ENCODE results near the gene CXCL13. TPM values are rescaled to one million over a fixed set of nuclear protein-coding genes. Genes with fewer than 3 reads are reported as not detected.
"Not testable (repeated sequence)": the region's sequence is repeated elsewhere in the genome, so short reads cannot be mapped to it uniquely, and the experiment has no call there.

The CXCL13 gene
- total RNA-seq, 1 donor from 2014 or later = not detected

DNA sequence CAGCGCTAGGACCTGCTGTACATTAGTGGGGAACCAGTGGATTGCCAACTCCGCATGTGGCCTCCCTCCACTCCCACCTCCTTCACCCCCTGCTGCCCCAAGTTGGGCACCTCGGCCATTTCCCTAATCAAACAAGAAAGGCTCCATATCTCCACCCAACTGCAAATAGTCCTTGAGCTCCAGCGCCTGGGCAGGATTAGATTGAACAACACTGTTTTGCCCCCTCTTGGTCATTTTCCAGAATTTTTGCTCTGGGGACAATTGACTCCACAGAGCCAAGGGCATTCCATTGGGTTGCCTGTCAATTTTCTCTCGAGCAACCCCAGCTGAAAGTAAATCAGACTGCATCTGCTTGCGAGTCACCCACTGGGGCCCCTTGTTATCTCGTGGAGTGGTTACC lies 29.6 kb downstream of the CXCL13 start:
- no peak overlapping the region for H3K4me3 ChIP-seq (ENCODE audit: low read depth, low read length)
- no peak for DNase-seq (ENCODE audit: low read depth)
- TF ChIP-seq, protein P1, sequence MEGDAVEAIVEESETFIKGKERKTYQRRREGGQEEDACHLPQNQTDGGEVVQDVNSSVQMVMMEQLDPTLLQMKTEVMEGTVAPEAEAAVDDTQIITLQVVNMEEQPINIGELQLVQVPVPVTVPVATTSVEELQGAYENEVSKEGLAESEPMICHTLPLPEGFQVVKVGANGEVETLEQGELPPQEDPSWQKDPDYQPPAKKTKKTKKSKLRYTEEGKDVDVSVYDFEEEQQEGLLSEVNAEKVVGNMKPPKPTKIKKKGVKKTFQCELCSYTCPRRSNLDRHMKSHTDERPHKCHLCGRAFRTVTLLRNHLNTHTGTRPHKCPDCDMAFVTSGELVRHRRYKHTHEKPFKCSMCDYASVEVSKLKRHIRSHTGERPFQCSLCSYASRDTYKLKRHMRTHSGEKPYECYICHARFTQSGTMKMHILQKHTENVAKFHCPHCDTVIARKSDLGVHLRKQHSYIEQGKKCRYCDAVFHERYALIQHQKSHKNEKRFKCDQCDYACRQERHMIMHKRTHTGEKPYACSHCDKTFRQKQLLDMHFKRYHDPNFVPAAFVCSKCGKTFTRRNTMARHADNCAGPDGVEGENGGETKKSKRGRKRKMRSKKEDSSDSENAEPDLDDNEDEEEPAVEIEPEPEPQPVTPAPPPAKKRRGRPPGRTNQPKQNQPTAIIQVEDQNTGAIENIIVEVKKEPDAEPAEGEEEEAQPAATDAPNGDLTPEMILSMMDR (conservative IDR thresholded peaks at IDR 0.05; ENCODE audit: low read depth, low read length) = no peak

DNA sequence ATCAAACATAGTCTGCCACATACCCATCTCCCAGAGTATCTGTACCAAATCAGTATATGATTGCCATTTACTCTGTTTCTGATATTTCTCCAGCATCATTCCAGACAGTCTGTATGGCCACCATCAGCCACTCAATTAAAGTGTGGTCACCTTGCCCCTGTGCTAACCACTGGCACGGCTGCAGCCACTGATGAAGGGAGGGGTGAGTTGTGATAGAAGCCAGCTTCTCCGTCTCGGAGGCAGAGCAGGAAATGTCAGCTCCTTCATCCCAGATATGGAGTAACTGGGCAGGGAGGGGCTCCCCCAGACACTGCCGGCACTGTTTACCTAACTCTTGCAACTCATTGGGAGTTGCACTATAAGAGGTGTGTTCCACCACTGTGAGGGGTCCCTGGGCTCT lies 30.3 kb downstream of the CXCL13 start:
- no peak overlapping the region for H3K4me3 ChIP-seq (ENCODE audit: low read depth, low read length)
- DNase-seq (ENCODE audit: low read depth) = no peak
- TF ChIP-seq, protein P1 (conservative IDR thresholded peaks at IDR 0.05; ENCODE audit: low read depth, low read length) = no peak

DNA sequence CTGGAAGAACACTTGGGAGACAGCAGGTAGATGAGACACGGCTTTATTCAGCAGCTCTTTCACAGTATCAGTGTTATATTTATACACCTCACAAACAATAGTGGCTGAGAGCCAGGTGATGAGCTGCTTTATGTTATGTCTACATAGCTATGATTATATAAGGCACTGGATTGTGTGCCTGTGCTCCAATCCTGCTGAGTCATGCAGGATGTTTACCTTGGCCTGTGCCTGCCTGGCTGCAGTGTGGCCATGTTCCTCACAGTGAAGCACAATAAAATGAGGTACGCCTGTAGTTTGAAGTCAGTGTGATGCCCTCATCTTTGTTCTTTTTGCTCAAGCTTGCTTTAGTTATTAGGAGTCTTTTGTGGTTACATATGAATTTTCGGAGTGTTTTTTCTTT lies 31.3 kb downstream of the CXCL13 start:
- TF ChIP-seq, protein P1 (conservative IDR thresholded peaks at IDR 0.05; ENCODE audit: low read depth, low read length) = no peak
- DNase-seq (ENCODE audit: low read depth) = no peak
- no peak overlapping the region for H3K4me3 ChIP-seq (ENCODE audit: low read depth, low read length)

DNA sequence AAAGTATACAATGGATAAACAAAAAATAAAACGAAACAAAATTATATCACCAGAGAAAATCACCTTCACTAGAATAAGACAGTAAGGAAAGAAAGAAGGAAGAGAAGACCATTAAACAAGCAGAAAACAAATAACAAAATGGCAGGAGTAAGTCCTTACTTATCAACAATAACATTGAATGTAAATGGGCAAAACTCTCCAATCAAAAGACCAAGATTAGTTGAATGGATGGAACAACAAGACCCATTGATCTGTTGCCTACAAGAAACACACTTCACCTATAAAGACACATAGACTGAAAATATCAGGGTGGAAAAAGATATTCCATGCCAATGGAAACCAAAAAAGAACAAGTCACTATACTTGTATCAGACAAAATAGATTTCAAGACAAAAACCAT lies 38.4 kb downstream of the CXCL13 start:
- not testable (repeated sequence) for H3K4me3 ChIP-seq (ENCODE audit: low read depth, low read length); DNase-seq (ENCODE audit: low read depth)

DNA sequence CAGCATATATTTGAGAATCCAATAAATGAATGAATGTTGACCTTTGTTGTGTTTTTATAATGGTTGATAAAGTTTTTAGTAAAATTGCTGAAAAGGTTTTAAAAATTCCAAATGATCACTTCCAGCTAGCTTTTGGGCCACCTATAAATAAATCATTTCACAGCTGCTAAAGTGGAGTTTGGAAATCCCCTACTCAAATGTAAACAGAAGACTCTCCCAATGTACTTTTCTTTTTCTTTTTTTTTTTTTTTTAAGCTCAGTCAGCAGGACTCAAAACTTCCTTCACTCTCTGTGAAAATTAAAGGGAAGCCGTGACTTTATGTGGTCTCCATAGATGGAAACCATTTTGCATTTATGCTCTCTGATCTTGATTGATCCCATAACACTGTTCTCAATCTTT lies 45.2 kb downstream of the CXCL13 start:
- no peak for DNase-seq (ENCODE audit: low read depth)
- TF ChIP-seq, protein P1 (conservative IDR thresholded peaks at IDR 0.05; ENCODE audit: low read depth, low read length) = no peak

DNA sequence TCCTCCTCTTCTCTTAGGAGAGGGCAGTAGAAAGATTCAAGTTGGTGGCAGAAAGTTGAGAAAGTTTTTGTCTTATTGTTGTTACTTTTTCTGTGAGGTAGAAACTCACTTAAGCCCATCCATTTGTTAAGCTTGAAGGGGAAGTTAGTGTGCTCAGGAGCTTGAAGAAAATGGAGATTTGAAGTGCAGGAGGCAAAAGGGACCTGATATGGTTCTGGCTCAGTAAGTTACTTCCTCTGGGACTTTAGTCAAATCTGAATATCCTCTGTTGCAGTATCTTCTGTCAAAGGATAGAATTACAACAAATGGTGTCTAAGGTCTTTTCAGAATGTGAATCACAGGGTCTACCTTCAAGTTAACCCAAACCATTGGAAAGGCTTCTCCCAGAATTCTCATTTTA lies 46.2 kb downstream of the CXCL13 start:
- no peak for DNase-seq (ENCODE audit: low read depth)
- no peak overlapping the region for H3K4me3 ChIP-seq (ENCODE audit: low read depth, low read length)
- TF ChIP-seq, protein P1 (conservative IDR thresholded peaks at IDR 0.05; ENCODE audit: low read depth, low read length) = no peak

More for the DNA sequence above, 45.2 kb downstream of the CXCL13 start:
- H3K4me3 ChIP-seq (ENCODE audit: low read depth, low read length) = no peak overlapping the region

DNA sequence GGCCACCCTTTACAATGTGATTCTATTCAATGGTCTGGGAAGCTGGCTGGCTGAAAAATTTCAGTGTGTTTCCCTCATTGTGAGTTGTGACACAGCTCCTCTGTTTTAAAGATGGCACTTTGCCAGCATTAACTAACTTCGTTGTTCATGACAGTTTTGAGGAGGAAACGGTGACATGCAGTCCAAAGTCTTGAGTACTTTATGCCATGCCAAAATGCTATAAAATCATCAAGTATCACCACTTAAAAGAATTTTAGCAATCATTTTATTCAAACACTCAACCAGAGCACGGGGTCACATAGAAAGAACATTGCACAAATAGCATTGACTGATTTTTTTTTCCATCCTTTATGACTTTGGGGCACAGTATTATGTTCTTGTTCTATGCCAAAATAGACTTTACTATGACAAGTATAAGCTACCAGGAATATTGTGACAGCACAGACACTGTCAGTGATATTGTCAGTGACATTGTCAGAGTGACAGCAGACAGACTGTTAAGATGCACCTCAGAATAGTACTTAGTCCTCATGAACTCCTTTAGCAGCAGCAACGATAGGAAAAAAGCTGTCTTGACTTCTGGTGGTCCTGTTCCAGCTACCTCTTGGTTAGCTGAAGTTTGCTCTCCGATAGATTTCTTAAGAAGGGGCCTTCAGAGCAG lies 46.7 kb downstream of the CXCL13 start:
- no peak overlapping the region for H3K4me3 ChIP-seq (ENCODE audit: low read depth, low read length)
- no peak for DNase-seq (ENCODE audit: low read depth)
- TF ChIP-seq, protein P1 (conservative IDR thresholded peaks at IDR 0.05; ENCODE audit: low read depth, low read length) = no peak
